ENCODE measurements around the gene MAFB.

- TF ChIP-seq POLR2AphosphoS5 (IDR thresholded peaks at IDR 0.05) (no peak), POLR2A (IDR thresholded peaks at IDR 0.05) (no peak), EP300 (IDR thresholded peaks at IDR 0.05) (no peak)
Measured at GRCh38 chr20:40637176-40637575, 51.9 kb downstream of the MAFB start.
